Chondrocyte (in vitro differentiated cells): ENCODE results near the gene GNPDA1. TPM values are rescaled to one million over a fixed set of nuclear protein-coding genes. Genes with fewer than 3 reads are reported as not detected.

ENCODE experiments used
- DNase-seq: peaks from one replicate; pipeline ENCODE4 v3.0.0; 2021; ENCODE audit warnings: mixed read lengths, low spot score
- H3K27ac Mint-ChIP-seq: one replicate; pipeline ENCODE4 v1.8.0; 2021; ENCODE audit warnings: mild to moderate bottlenecking, moderate library complexity, mixed read lengths; ENCODE audit not compliant: unreplicated experiment
- H3K27me3 Mint-ChIP-seq: 2 replicates; pipeline ENCODE4 v1.8.0; 2021; ENCODE audit warnings: low read depth, mixed read lengths
- H3K36me3 Mint-ChIP-seq: 2 replicates; pipeline ENCODE4 v1.8.0; 2021; ENCODE audit warnings: low read depth, mixed read lengths
- H3K4me1 Mint-ChIP-seq: 2 replicates; pipeline ENCODE4 v1.8.0; 2021; ENCODE audit warnings: low read depth, mild to moderate bottlenecking, mixed read lengths
- H3K4me3 Mint-ChIP-seq: one replicate; pipeline ENCODE4 v1.8.0; 2021; ENCODE audit warnings: mild to moderate bottlenecking, moderate library complexity, mixed read lengths; ENCODE audit not compliant: unreplicated experiment
- H3K9me3 Mint-ChIP-seq: 2 replicates; pipeline ENCODE4 v1.8.0; 2021; ENCODE audit warnings: low read depth, mixed read lengths
- CTCF ChIP-seq: fragments of 200-600 bp; sonication (generic); IDR thresholded peaks from 2 replicates; pipeline ENCODE4 v1.5.0; 2021; ENCODE audit warnings: antibody characterized with exemption, mild to moderate bottlenecking, moderate library complexity
- long read RNA-seq: library from polyadenylated mRNA; stranded (forward); transcript quantifications from one replicate; pipeline ENCODE4 v2.0.0, GENCODE V29; 2021
- total RNA-seq: library from RNA; stranded (reverse); gene quantifications from 3 replicates; pipeline ENCODE4 v1.2.1, GENCODE V29; 2021

GNPDA1 gene
- total RNA-seq = 31.2 to 41.8 TPM (median 34.5 TPM) in 3 replicates
- long read RNA-seq, transcript GNPDA1-210 (6 exons, 2,980 nt) = minor isoform, 5 of 41 reads
- long read RNA-seq, transcript GNPDA1-201 (7 exons, 2,273 nt) = major isoform, 30 of 41 reads
- long read RNA-seq, partial matches to known transcripts = 2 of 41 reads
- long read RNA-seq, other reads (novel, unspliced or antisense) = 4 of 41 reads

- H3K27ac Mint-ChIP-seq = peak within 1 kb of the TSS; percentile 98
- peak within 1 kb of the TSS; percentile 86 for H3K4me3 Mint-ChIP-seq
- no peaks in the 10 kb centered on the region for H3K9me3 Mint-ChIP-seq
- no peaks in the 10 kb centered on the region for H3K27me3 Mint-ChIP-seq
- TF ChIP-seq CTCF = no peak
- H3K36me3 Mint-ChIP-seq = no peaks in the 10 kb centered on the region
- DNase-seq = no peak
- peaks cover 38% of the 10 kb centered on the region for H3K4me1 Mint-ChIP-seq
These were observed at the start of gene GNPDA1 for GRCh38 chr5:142012792-142013388. GNPDA1 (minus strand) TSS chr5:142013027; CDS start chr5:142012035, 992 bp downstream.

GRCh38 chr5:142059304-142059940, 46.6 kb upstream of the GNPDA1 start:
- no peak for DNase-seq
- Mint-ChIP-seq H3K9me3 (no peaks in the 10 kb centered on the region), H3K27me3 (no peaks in the 10 kb centered on the region), H3K4me3 (no peak overlapping the region), H3K27ac (peak overlapping the region; percentile 6), H3K36me3 (no peaks in the 10 kb centered on the region), H3K4me1 (peaks cover 22% of the 10 kb centered on the region)
- TF ChIP-seq CTCF = peak; percentile 39

- no peak overlapping the region for H3K27ac Mint-ChIP-seq
These were observed 44.9 kb upstream of the GNPDA1 start for GRCh38 chr5:142057697-142058056.

GRCh38 chr5:142056816-142057696, 44.2 kb upstream of the GNPDA1 start:
- TF ChIP-seq CTCF = no peak
- DNase-seq = no peak
- H3K27me3 Mint-ChIP-seq = no peaks in the 10 kb centered on the region
- H3K9me3 Mint-ChIP-seq = no peaks in the 10 kb centered on the region
- H3K36me3 Mint-ChIP-seq = no peaks in the 10 kb centered on the region
- H3K4me3 Mint-ChIP-seq = no peak overlapping the region
- peaks cover 23% of the 10 kb centered on the region for H3K4me1 Mint-ChIP-seq
- H3K27ac Mint-ChIP-seq = peak overlapping the region; percentile 27

More at GRCh38 chr5:142057697-142058056, 44.9 kb upstream of the GNPDA1 start:
- Mint-ChIP-seq H3K36me3 (no peaks in the 10 kb centered on the region), H3K4me1 (peaks cover 23% of the 10 kb centered on the region), H3K27me3 (no peaks in the 10 kb centered on the region), H3K4me3 (no peak overlapping the region), H3K9me3 (no peaks in the 10 kb centered on the region)
- DNase-seq = no peak
- TF ChIP-seq CTCF = no peak

GRCh38 chr5:142055301-142055700, 42.5 kb upstream of the GNPDA1 start:
- Mint-ChIP-seq H3K9me3 (no peaks in the 10 kb centered on the region), H3K36me3 (no peaks in the 10 kb centered on the region), H3K4me1 (peaks cover 23% of the 10 kb centered on the region), H3K27me3 (no peaks in the 10 kb centered on the region), H3K4me3 (no peak overlapping the region), H3K27ac (no peak overlapping the region)
- DNase-seq = no peak
- no peak for TF ChIP-seq CTCF
